Measurements from ENCODE around the gene UGT2A3. TPM values are rescaled to one million over a fixed set of nuclear protein-coding genes. Genes with fewer than 3 reads are reported as not detected.

The UGT2A3 gene
- not detected in 2 replicates for total RNA-seq

GRCh38 chr4:68951078-68951805 is at the start of gene UGT2A3:
Gene UGT2A3, minus strand, starts transcription at chr4:68951804. Its CDS starts 44 bp downstream, at chr4:68951760.

Other genes starting within 250 kb of the UGT2A3 start
- not detected in 2 replicates for gene UGT2B10, start 135.8 kb downstream of the UGT2A3 start, total RNA-seq
- not detected in 2 replicates for gene UGT2B7, start 144.7 kb upstream of the UGT2A3 start, total RNA-seq

Data from mammary microvascular endothelial cell (primary cell).